Peyer's patch (tissue), 4 donors: Measurements from ENCODE around the gene GAS7.

Source experiments
- CTCF ChIP-seq, 6 experiments: fragments of 450-650 bp in 4 of 6; fragments of 200-600 bp in 2 of 6; sonication (generic) in 1 of 6; IDR thresholded peaks; one replicate each; pipeline ENCODE4 v1.5.1; 2017 to 2019; ENCODE audit warnings: antibody characterized with exemption in 6 of 6, mild to moderate bottlenecking in 3 of 6, moderate library complexity in 1 of 6
- POLR2A ChIP-seq, 2 donors: fragments of 450-650 bp; IDR thresholded peaks; one replicate each; pipeline ENCODE4 v1.5.1; 2017; ENCODE audit warnings: antibody characterized with exemption in 2 of 2, mild to moderate bottlenecking in 2 of 2, moderate library complexity in 2 of 2

GRCh38 chr17:10105513-10106001 lies 92.8 kb downstream of the GAS7 start:
- TF ChIP-seq CTCF (IDR thresholded peaks at IDR 0.05) (no peak), POLR2A (IDR thresholded peaks at IDR 0.05) (no peak)
